H1 (cell line): ENCODE measurements around the gene RPS6KL1. TPM values are rescaled to one million over a fixed set of nuclear protein-coding genes. Genes with fewer than 3 reads are reported as not detected.

Experiments
- CTCF ChIA-PET: fragments of 300-600 bp; sonication (Branson Sonifier 250); formaldehyde crosslinking; loops from one replicate; lab custom pipeline; 2021; ENCODE audit not compliant: partially characterized antibody; lab: Charles Lee
- POLR2A ChIA-PET: fragments of 300-600 bp; sonication (Branson Sonifier 250); formaldehyde crosslinking; loops from one replicate; lab custom pipeline; 2021; ENCODE audit warnings: inconsistent platforms; ENCODE audit not compliant: partially characterized antibody; lab: Charles Lee
- DNase-seq, 2 experiments: peaks; one replicate each; pipeline versions ENCODE4 v3.0.0 to v3.0.0-alpha.2; 2010 to 2022; ENCODE audit warnings: low spot score in 2 of 2, low read depth in 1 of 2, mixed read lengths in 1 of 2
- FAIRE-seq: peaks from 2 replicates; lab custom pipeline; 2011; peaks lifted over from hg19 to GRCh38; lab: Jason Lieb, UNC
- H2AFZ ChIP-seq: 2 replicates; pipeline ENCODE4 v1.8.1; 2012; ENCODE audit warnings: low read length, inconsistent platforms
- H2AK5ac ChIP-seq: 2 replicates; pipeline ENCODE4 v1.6.1; 2013; ENCODE audit warnings: low read depth, low read length
- H2BK120ac ChIP-seq: replicated peaks from 2 replicates; pipeline ENCODE3; 2013; ENCODE audit warnings: low read depth, low read length, inconsistent platforms
- H2BK12ac ChIP-seq: 2 replicates; pipeline ENCODE4 v1.6.1; 2013; ENCODE audit warnings: low read depth, low read length
- H2BK15ac ChIP-seq: 2 replicates; pipeline ENCODE4 v1.6.1; 2013; ENCODE audit warnings: low read length
- H2BK20ac ChIP-seq: 2 replicates; pipeline ENCODE4 v1.6.1; 2013; ENCODE audit warnings: low read length
- H2BK5ac ChIP-seq: 2 replicates; pipeline ENCODE4 v1.6.1; 2013; ENCODE audit warnings: low read depth, low read length
- H3K14ac ChIP-seq: 2 replicates; pipeline ENCODE4 v1.6.1; 2013; ENCODE audit warnings: inconsistent platforms; ENCODE audit not compliant: insufficient read length
- H3K18ac ChIP-seq: 2 replicates; pipeline ENCODE4 v1.6.1; 2013; ENCODE audit warnings: low read length; ENCODE audit errors: extremely low read depth
- H3K23ac ChIP-seq: 2 replicates; pipeline ENCODE4 v1.6.1; 2013; ENCODE audit warnings: inconsistent platforms; ENCODE audit not compliant: insufficient read length
- H3K23me2 ChIP-seq: 2 replicates; pipeline ENCODE4 v1.6.1; 2013; ENCODE audit warnings: low read depth, low read length
- H3K27ac ChIP-seq: 2 replicates; pipeline ENCODE4 v1.6.1; 2011; ENCODE audit warnings: low read depth, low read length, inconsistent platforms
- H3K27me3 ChIP-seq, 4 experiments: replicated peaks in 1 of 4; 1 replicate in 1 of 4; 2 replicates in 3 of 4; pipeline versions ENCODE4 v1.6.1 to v1.8.1; 2011 to 2013; ENCODE audit warnings: low read length in 3 of 4, mild to moderate bottlenecking in 3 of 4, inconsistent platforms in 2 of 4, mixed read lengths in 2 of 4, moderate library complexity in 1 of 4; ENCODE audit not compliant: control insufficient read depth in 3 of 4, insufficient read depth in 3 of 4; ENCODE audit errors: extremely low read depth in 1 of 4
- H3K36me3 ChIP-seq, 4 experiments: 2 replicates each; pipeline versions ENCODE4 v1.6.1 to v1.8.1; 2011 to 2013; ENCODE audit warnings: mild to moderate bottlenecking in 4 of 4, low read length in 3 of 4, moderate library complexity in 2 of 4, control low read depth in 1 of 4, inconsistent platforms in 1 of 4; ENCODE audit not compliant: insufficient read depth in 4 of 4, control insufficient read depth in 2 of 4
- H3K4ac ChIP-seq: replicated peaks from 2 replicates; pipeline ENCODE3; 2013; ENCODE audit warnings: low read length, low read depth, mixed read lengths, inconsistent platforms; ENCODE audit not compliant: insufficient read length
- H3K4me1 ChIP-seq, 4 experiments: replicated peaks in 1 of 4; 1 replicate in 1 of 4; 2 replicates in 3 of 4; pipeline versions ENCODE4 v1.6.1 to v1.8.1; 2011 to 2013; ENCODE audit warnings: low read length in 3 of 4, inconsistent platforms in 2 of 4, mixed read lengths in 1 of 4; ENCODE audit not compliant: insufficient read depth in 4 of 4, control insufficient read depth in 3 of 4
- H3K4me2 ChIP-seq, 2 experiments: 2 replicates each; pipeline versions ENCODE4 v1.6.1 to v1.8.1; 2011 to 2013; ENCODE audit warnings: low read depth in 2 of 2, low read length in 2 of 2, control low read depth in 1 of 2, inconsistent platforms in 1 of 2, mild to moderate bottlenecking in 1 of 2; ENCODE audit not compliant: insufficient read depth in 1 of 2
- H3K4me3 ChIP-seq, 4 experiments: fragments of 200-600, 300-600 bp in 1 of 4; sonication (generic), shearing (Covaris generic), sonication (Bioruptor Twin) in 1 of 4; 2 replicates each; pipeline versions ENCODE4 v1.5.1 to v1.8.1; 2011 to 2016; ENCODE audit warnings: low read length in 4 of 4, low read depth in 3 of 4, control low read depth in 2 of 4, inconsistent platforms in 2 of 4, mild to moderate bottlenecking in 2 of 4, mixed read lengths in 1 of 4, moderate library complexity in 1 of 4; ENCODE audit not compliant: insufficient read depth in 2 of 4; ENCODE audit errors: extremely low read depth in 1 of 4
- H3K56ac ChIP-seq: replicated peaks from 2 replicates; pipeline ENCODE3; 2013; ENCODE audit warnings: low read depth, mild to moderate bottlenecking, mixed read lengths, low read length, inconsistent platforms; ENCODE audit not compliant: insufficient read length
- H3K79me1 ChIP-seq: 2 replicates; pipeline ENCODE4 v1.6.1; 2013; ENCODE audit warnings: low read depth, low read length, control low read depth
- H3K79me2 ChIP-seq, 2 experiments: 2 replicates each; pipeline versions ENCODE4 v1.6.1 to v1.8.1; 2012 to 2013; ENCODE audit warnings: low read length in 2 of 2, mild to moderate bottlenecking in 2 of 2, inconsistent platforms in 1 of 2; ENCODE audit not compliant: insufficient read depth in 2 of 2, control insufficient read depth in 1 of 2
- H3K9ac ChIP-seq, 4 experiments: replicated peaks in 1 of 4; 1 replicate in 1 of 4; 2 replicates in 3 of 4; pipeline versions ENCODE4 v1.6.1 to v1.8.1; 2011 to 2013; ENCODE audit warnings: low read depth in 3 of 4, low read length in 3 of 4, control low read depth in 2 of 4, mild to moderate bottlenecking in 2 of 4, moderate library complexity in 2 of 4, inconsistent platforms in 1 of 4; ENCODE audit errors: extremely low read depth in 1 of 4
- H3K9me3 ChIP-seq, 2 experiments: 2 replicates each; pipeline versions ENCODE4 v1.6.1 to v1.8.1; 2012 to 2013; ENCODE audit warnings: mild to moderate bottlenecking in 2 of 2, moderate library complexity in 2 of 2, control low read depth in 1 of 2, inconsistent platforms in 1 of 2, low read depth in 1 of 2, low read length in 1 of 2, mixed read lengths in 1 of 2; ENCODE audit not compliant: insufficient read depth in 2 of 2
- H4K20me1 ChIP-seq, 2 experiments: replicated peaks in 1 of 2; 2 replicates each; pipeline versions ENCODE3 to v1.8.1; 2011 to 2013; ENCODE audit warnings: inconsistent platforms in 2 of 2, low read length in 2 of 2, mild to moderate bottlenecking in 1 of 2; ENCODE audit not compliant: insufficient read depth in 2 of 2, control insufficient read depth in 1 of 2
- H4K5ac ChIP-seq: 2 replicates; pipeline ENCODE4 v1.6.1; 2013; ENCODE audit warnings: low read length, low read depth, mixed read lengths, inconsistent platforms; ENCODE audit not compliant: insufficient read length
- H4K8ac ChIP-seq: 2 replicates; pipeline ENCODE4 v1.8.0; 2013; ENCODE audit warnings: mild to moderate bottlenecking, moderate library complexity, low read length, inconsistent platforms; ENCODE audit not compliant: insufficient read depth; ENCODE audit errors: extremely low read depth
- H4K91ac ChIP-seq: replicated peaks from 2 replicates; pipeline ENCODE3; 2013; ENCODE audit warnings: low read length, mixed read lengths, inconsistent platforms; ENCODE audit not compliant: insufficient read length
- CBX5 ChIP-seq: fragments of 300-800, 300-1000 bp; sonication (generic); IDR thresholded peaks from 2 replicates; pipeline ENCODE4 v1.7.1; 2016; ENCODE audit warnings: antibody characterized with exemption, low read length, low read depth
- CEBPB ChIP-seq: IDR thresholded peaks from 2 replicates; pipeline ENCODE4 v1.6.1; 2012; ENCODE audit warnings: low read depth, low read length
- CHD1 ChIP-seq: IDR thresholded peaks from 2 replicates; pipeline ENCODE4 v1.6.1; 2012; ENCODE audit warnings: low read depth, low read length, improper control_type of control experiment
- FOSL1 ChIP-seq: IDR thresholded peaks from 2 replicates; pipeline ENCODE4 v1.6.1; 2011; ENCODE audit warnings: mild to moderate bottlenecking, low read depth, low read length, moderate library complexity; ENCODE audit not compliant: insufficient read depth
- POLR2A ChIP-seq, 2 experiments: IDR thresholded peaks; 1 replicate in 1 of 2; 2 replicates in 1 of 2; pipeline ENCODE4 v1.6.1; 2011; ENCODE audit warnings: low read depth in 2 of 2, low read length in 2 of 2, mild to moderate bottlenecking in 2 of 2; ENCODE audit errors: control extremely low read depth in 1 of 2
- RAD21 ChIP-seq, 2 experiments: IDR thresholded peaks in 1 of 2; conservative IDR thresholded peaks in 1 of 2; 2 replicates each; pipeline ENCODE4 v1.6.1; 2011; ENCODE audit warnings: low read depth in 2 of 2, low read length in 2 of 2, improper control_type of control experiment in 1 of 2, inconsistent platforms in 1 of 2, mild to moderate bottlenecking in 1 of 2, moderate library complexity in 1 of 2
- SAP30 ChIP-seq: fragments of 300-600 bp; sonication (generic); IDR thresholded peaks from 2 replicates; pipeline ENCODE4 v1.7.1; 2012; ENCODE audit warnings: low read length, moderate library complexity, mild to moderate bottlenecking, inconsistent platforms; ENCODE audit not compliant: insufficient read depth, insufficient replicate concordance
- WGBS, 2 experiments: shearing (Covaris generic) in 1 of 2; methylation state at CpG; one replicate each; pipeline versions ENCODE4 v1.1.6 to v1.1.7; 2013 to 2015; ENCODE audit warnings: low lambda C conversion rate in 2 of 2, mixed read lengths in 2 of 2, inconsistent platforms in 1 of 2, low coverage in 1 of 2, missing lambda C conversion rate in 1 of 2; ENCODE audit not compliant: insufficient replicate concordance in 2 of 2, insufficient coverage in 1 of 2, insufficient read length in 1 of 2; ENCODE audit errors: extremely low coverage in 1 of 2, missing lambda C conversion rate in 1 of 2; 5-methylcytosine and 5-hydroxymethylcytosine counted together
- polyA plus RNA-seq, 7 experiments: library from polyadenylated mRNA; depleted of rRNA in 3 of 7; stranded (reverse) in 5 of 7; unstranded in 2 of 7; fragments of >200 nt in 5 of 7; fragments of 200-250 nt in 2 of 7; gene quantifications; 1 replicate in 5 of 7; 2 replicates in 1 of 7; 4 replicates in 1 of 7; pipeline versions ENCODE4 v1.2.1 to v1.2.3, GENCODE V29; 2011 to 2013; ENCODE audit warnings: missing spikeins in 2 of 7, mixed read lengths in 2 of 7
- total RNA-seq: library from RNA; stranded (reverse); fragmentation: NEBNext Ultra II Directional; extraction: Animal tissue kit (Norgen Biotek cat#: 25700); gene quantifications from 2 replicates; pipeline ENCODE4 v1.2.1, GENCODE V29; 2021
- TF ChIP-seq, protein P1 (sequence below): IDR thresholded peaks from 2 replicates; pipeline ENCODE4 v1.6.1; 2011; ENCODE audit warnings: low read length, improper control_type of control experiment

The RPS6KL1 gene
- total and polyA plus RNA-seq, 2 of the 8 experiments (the other 6 are each of a cell fraction or from before 2014, with no cell fraction given), result 9.8 to 13.8 TPM

DNA sequence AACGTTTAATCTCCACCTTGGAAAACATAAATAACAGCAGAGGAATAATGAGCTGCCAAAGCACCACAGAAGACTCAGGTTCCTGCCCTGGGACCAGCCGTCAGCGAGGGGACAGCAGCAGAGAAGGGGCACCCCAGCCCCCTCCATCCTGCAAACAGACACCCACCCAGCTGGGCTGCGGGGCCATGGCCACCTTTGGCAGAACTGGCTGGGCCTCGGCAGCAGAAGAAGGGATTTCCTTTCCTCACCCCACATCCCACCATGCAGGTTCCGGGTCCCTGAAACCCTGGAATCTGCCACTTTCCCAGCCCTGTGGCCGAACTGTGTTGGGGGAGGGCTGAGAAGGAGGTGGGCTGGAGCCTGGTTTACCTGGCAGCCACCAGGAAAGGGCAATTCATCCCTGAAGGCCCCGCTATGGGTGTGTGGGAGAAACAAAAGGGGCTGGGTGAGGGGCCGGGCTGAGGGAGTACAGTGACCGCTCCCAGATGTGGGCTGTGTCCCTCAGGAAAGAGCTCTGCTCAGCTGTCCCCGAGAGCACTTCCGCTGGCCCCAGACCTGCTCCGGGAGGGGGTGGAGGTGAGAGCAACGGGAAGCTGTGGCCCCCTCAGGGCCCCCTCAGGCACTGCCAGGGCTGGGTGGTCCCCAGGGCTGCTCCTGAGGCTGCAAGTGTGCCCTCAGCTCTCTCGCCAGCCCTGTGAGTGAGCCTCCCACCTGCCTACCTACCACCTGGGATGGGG, 28.6 kb upstream of the RPS6KL1 start:
- H3K4me1 ChIP-seq, result peaks cover 2 to 30% (median 14%) of the 10 kb centered on the region in 4 experiments
- no peak for DNase-seq
- no peak overlapping the region for H3K23ac ChIP-seq
- no peak overlapping the region for H2BK20ac ChIP-seq
- TF ChIP-seq POLR2A (IDR thresholded peaks at IDR 0.05; ENCODE audit: control extremely low read depth in 1 of 2, low read depth in 2 of 2, low read length in 2 of 2) (no peak), RAD21 (IDR thresholded peaks at IDR 0.05 in 1 of 2, conservative IDR thresholded peaks at IDR 0.05 in 1 of 2; ENCODE audit: low read depth in 2 of 2, low read length in 2 of 2) (no peak), CHD1 (no peak), SAP30 (no peak), FOSL1 (no peak), CBX5 (no peak), CEBPB (no peak)
- TF ChIP-seq, protein P1, sequence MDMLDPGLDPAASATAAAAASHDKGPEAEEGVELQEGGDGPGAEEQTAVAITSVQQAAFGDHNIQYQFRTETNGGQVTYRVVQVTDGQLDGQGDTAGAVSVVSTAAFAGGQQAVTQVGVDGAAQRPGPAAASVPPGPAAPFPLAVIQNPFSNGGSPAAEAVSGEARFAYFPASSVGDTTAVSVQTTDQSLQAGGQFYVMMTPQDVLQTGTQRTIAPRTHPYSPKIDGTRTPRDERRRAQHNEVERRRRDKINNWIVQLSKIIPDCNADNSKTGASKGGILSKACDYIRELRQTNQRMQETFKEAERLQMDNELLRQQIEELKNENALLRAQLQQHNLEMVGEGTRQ, result no peak
- TF ChIP-seq, all 59 proteins: peak for 0
- no peak overlapping the region for H3K4me3 ChIP-seq
- 77% methylated on average over 15 of the region's 15 CpGs; no CpG with 5 or more reads in 1 of the 2 experiments for WGBS, 2 experiments
- ChIA-PET POLR2A (interaction anchor here (0.6 to 3.2 kb wide), 4 partner anchors 16 to 175 kb away, joined by 3 to 17 read pairs (median 4); partner anchors contain the start of genes NEK9 and RPS6KL1), CTCF (interaction anchor here (0.6 to 5.3 kb wide), 10 partner anchors 9 to 155 kb away, joined by 3 to 33 read pairs (median 4); partner anchors contain the start of gene EIF2B2)
- no peak overlapping the region for H4K5ac ChIP-seq
- no peaks in the 10 kb centered on the region for H3K36me3 ChIP-seq
- no peak overlapping the region for H3K4me2 ChIP-seq
- H3K27ac ChIP-seq, result no peak overlapping the region
- no peak overlapping the region for H3K18ac ChIP-seq
- no peak overlapping the region for H2AFZ ChIP-seq
- no peak overlapping the region for H4K91ac ChIP-seq
- H2BK15ac ChIP-seq, result 0 out of 2 replicates have a peak overlapping the region, but pooled peaks have one; percentile 8
- H3K9me3 ChIP-seq, result no peaks in the 10 kb centered on the region
- H2BK5ac ChIP-seq, result no peak overlapping the region
- H3K27me3 ChIP-seq, result peaks cover 0 to 13% (median 12%) of the 10 kb centered on the region in 4 experiments; a peak in 5 of 7 replicates
- H3K79me2 ChIP-seq, result no peaks in the 10 kb centered on the region
- H3K9ac ChIP-seq, result no peak overlapping the region
- FAIRE-seq, result no peak
- no peak overlapping the region for H3K56ac ChIP-seq
- no peaks in the 10 kb centered on the region for H4K20me1 ChIP-seq
- H2BK120ac ChIP-seq, result no peak overlapping the region
- no peak overlapping the region for H3K4ac ChIP-seq
- peaks cover 11% of the 10 kb centered on the region for H3K23me2 ChIP-seq
- H2BK12ac ChIP-seq, result no peak overlapping the region
- no peak overlapping the region for H3K14ac ChIP-seq
- H4K8ac ChIP-seq, result no peak overlapping the region
- H3K79me1 ChIP-seq, result no peaks in the 10 kb centered on the region
- no peak overlapping the region for H2AK5ac ChIP-seq
